Activated naive CD4-positive, alpha-beta T cell treated with anti-CD3 and anti-CD28 coated beads, Interleukin-2, amount 10 ng/mL, durations not matched to agents 5 hours and 36 hours (primary cell): ENCODE data around the gene PSG3. TPM values are rescaled to one million over a fixed set of nuclear protein-coding genes. Genes with fewer than 3 reads are reported as not detected.

Experiments
- total RNA-seq, 2 experiments: library from RNA; stranded (reverse); gene quantifications; one replicate each; pipeline ENCODE4 v1.2.3, GENCODE V29; 2021

The PSG3 gene
- total RNA-seq, result not detected

GRCh38 chr19:42740381-42740780 is at the start of gene PSG3:
TSS of gene PSG3 (minus strand) at chr19:42740481. CDS start at chr19:42740384, 97 bp downstream.

Other genes starting within 250 kb of the PSG3 start
- gene CEACAM1, start 212.0 kb downstream of the PSG3 start, total RNA-seq, result 10 to 100 TPM; 37.6 to 39.2 TPM
- gene CEACAM8, start 145.6 kb downstream of the PSG3 start, total RNA-seq, result not detected
- gene PSG8, start 25.2 kb upstream of the PSG3 start, total RNA-seq, result not detected
- gene PSG1, start 139.2 kb upstream of the PSG3 start, total RNA-seq, result not detected
- not detected for gene PSG6, start 177.4 kb upstream of the PSG3 start, total RNA-seq
- not detected for gene PSG7, start 196.7 kb upstream of the PSG3 start, total RNA-seq